ENCODE results near the gene IKBIP.

- TF ChIP-seq CTCF (IDR thresholded peaks at IDR 0.05) (no peak), POLR2A (IDR thresholded peaks at IDR 0.05) (no peak)
These were observed 11.9 kb upstream of the IKBIP start for GRCh38 chr12:98656289-98657101.

Measured in sigmoid colon (tissue), 3 donors.